Endothelial cell of umbilical vein (primary cell): ENCODE results near the gene ZNF766. TPM values are rescaled to one million over a fixed set of nuclear protein-coding genes. Genes with fewer than 3 reads are reported as not detected.

Source experiments
- BruUV-seq: library from RNA; stranded (reverse); fragments of 400-500 nt; replicated peaks from 2 replicates; lab custom pipeline; 2021; lab: Mats Ljungman, UMichigan
- CTCF ChIA-PET: fragments of 300-600, 350-600 bp; sonication (Branson Sonifier 250); formaldehyde crosslinking; loops from one replicate; lab custom pipeline; 2021; ENCODE audit warnings: antibody characterized with exemption, inconsistent platforms; lab: Charles Lee
- POLR2A ChIA-PET: fragments of 300-600, 350-600 bp; sonication (Branson Sonifier 250); formaldehyde crosslinking; loops from one replicate; lab custom pipeline; 2021; ENCODE audit warnings: antibody characterized with exemption, inconsistent platforms; lab: Charles Lee
- DNase-seq: peaks from one replicate; pipeline ENCODE4 v3.0.0-alpha.2; 2011; ENCODE audit warnings: low read depth, low spot score
- FAIRE-seq: peaks from 2 replicates; lab custom pipeline; 2011; peaks lifted over from hg19 to GRCh38; lab: Jason Lieb, UNC
- H2AFZ ChIP-seq: 2 replicates; pipeline ENCODE4 v1.6.0; 2012; ENCODE audit warnings: low read depth, low read length, control low read depth, inconsistent platforms
- H3K27ac ChIP-seq: 2 replicates; pipeline ENCODE4 v1.5.1; 2011; ENCODE audit warnings: low read depth, mild to moderate bottlenecking, control low read depth, low read length, moderate library complexity; ENCODE audit not compliant: insufficient read depth
- H3K27me3 ChIP-seq, 2 experiments: 2 replicates each; pipeline versions ENCODE4 v1.6.0 to v1.6.1; 2011; ENCODE audit warnings: low read length in 2 of 2, mixed read lengths in 1 of 2; ENCODE audit not compliant: control insufficient read depth in 2 of 2, insufficient read depth in 2 of 2
- H3K36me3 ChIP-seq, 2 experiments: 2 replicates in 1 of 2; 3 replicates in 1 of 2; pipeline ENCODE4 v1.5.1; 2011; ENCODE audit warnings: low read length in 2 of 2, mild to moderate bottlenecking in 1 of 2, moderate library complexity in 1 of 2; ENCODE audit not compliant: control insufficient read depth in 2 of 2, insufficient read depth in 2 of 2; ENCODE audit errors: extremely low read depth in 1 of 2
- H3K4me1 ChIP-seq: 3 replicates; pipeline ENCODE4 v1.5.1; 2011; ENCODE audit warnings: mild to moderate bottlenecking, low read length; ENCODE audit not compliant: control insufficient read depth, insufficient read depth; ENCODE audit errors: extremely low read depth
- H3K4me2 ChIP-seq: 2 replicates; pipeline ENCODE4 v1.6.1; 2011; ENCODE audit warnings: low read length, control low read depth, mixed read lengths; ENCODE audit not compliant: insufficient read depth
- H3K4me3 ChIP-seq, 3 experiments: fragments of 200-600 bp in 1 of 3; sonication (generic), shearing (Covaris generic) in 1 of 3; replicated peaks in 1 of 3; 2 replicates each; pipeline ENCODE4 v1.5.1; 2011 to 2016; ENCODE audit warnings: control low read depth in 3 of 3, low read length in 3 of 3, mild to moderate bottlenecking in 2 of 3, inconsistent platforms in 1 of 3, low read depth in 1 of 3, moderate library complexity in 1 of 3; ENCODE audit not compliant: insufficient read depth in 1 of 3
- H3K79me2 ChIP-seq: 2 replicates; pipeline ENCODE4 v1.6.0; 2012; ENCODE audit warnings: low read length, inconsistent platforms; ENCODE audit not compliant: control insufficient read depth, insufficient read depth
- H3K9ac ChIP-seq: replicated peaks from 2 replicates; pipeline ENCODE3; 2011; ENCODE audit warnings: low read length, control low read depth; ENCODE audit not compliant: insufficient read depth; ENCODE audit errors: extremely low read depth
- H3K9me1 ChIP-seq: replicated peaks from 3 replicates; pipeline ENCODE4 v1.6.0; 2011; ENCODE audit warnings: mild to moderate bottlenecking, low read length; ENCODE audit not compliant: control insufficient read depth, insufficient read depth; ENCODE audit errors: extremely low read depth
- H3K9me3 ChIP-seq: replicated peaks from 2 replicates; pipeline ENCODE4 v1.5.1; 2012; ENCODE audit warnings: low read length, inconsistent platforms; ENCODE audit not compliant: control insufficient read depth, insufficient read depth
- H4K20me1 ChIP-seq: replicated peaks from 2 replicates; pipeline ENCODE3; 2011; ENCODE audit warnings: mild to moderate bottlenecking, low read length; ENCODE audit not compliant: control insufficient read depth, insufficient read depth; ENCODE audit errors: extremely low read depth
- EZH2 ChIP-seq: IDR thresholded peaks from 2 replicates; pipeline ENCODE4 v1.6.1; 2012; ENCODE audit warnings: borderline replicate concordance, low read depth, mild to moderate bottlenecking, moderate library complexity, low read length, inconsistent platforms; ENCODE audit not compliant: severe bottlenecking
- FOS ChIP-seq: IDR thresholded peaks from 2 replicates; pipeline ENCODE4 v1.6.1; 2011; ENCODE audit warnings: mild to moderate bottlenecking, low read length, moderate library complexity, borderline replicate concordance; ENCODE audit not compliant: insufficient read depth
- JUN ChIP-seq: IDR thresholded peaks from 2 replicates; pipeline ENCODE4 v1.6.1; 2011; ENCODE audit warnings: borderline replicate concordance, low read depth; ENCODE audit not compliant: insufficient read length, insufficient read depth
- MYC ChIP-seq: IDR thresholded peaks from one replicate; pipeline ENCODE4 v1.6.1; 2011; ENCODE audit warnings: mild to moderate bottlenecking, low read depth, low read length
- POLR2A ChIP-seq: IDR thresholded peaks from 2 replicates; pipeline ENCODE4 v1.6.1; 2012; ENCODE audit warnings: low read depth, mild to moderate bottlenecking, control low read depth, low read length
- dilution Hi-C: fragments of 300-500 bp; cut with MboI; formaldehyde crosslinking; loops from one replicate; pipeline ENCODE4 v1.15.0; 2019; ENCODE audit warnings: low sequenced_read_pairs; ENCODE audit not compliant: extremely low pct_ligation_motif_present
- intact Hi-C: fragments of 100-400 bp; cut with micrococcal nuclease; formaldehyde crosslinking; loops from one replicate; pipeline ENCODE4 v1.10.0; 2022
- polyA plus RNA-seq, 4 experiments: library from polyadenylated mRNA; depleted of rRNA in 3 of 4; stranded (reverse) in 3 of 4; unstranded in 1 of 4; fragments of >200 nt; gene quantifications; 2 replicates each; pipeline versions ENCODE4 v1.2.1 to v1.2.3, GENCODE V29; 2011 to 2012; ENCODE audit warnings: missing spikeins in 1 of 4
- total RNA-seq: library from RNA; stranded (reverse); gene quantifications from 2 replicates; pipeline ENCODE4 v1.2.3, GENCODE V29; 2021
- TF ChIP-seq, protein P1 (sequence below): IDR thresholded peaks from 2 replicates; pipeline ENCODE4 v1.6.1; 2011; ENCODE audit not compliant: insufficient read depth, insufficient read length
- TF ChIP-seq, protein P2 (sequence below), 2 donors: IDR thresholded peaks; 1 replicate in 1 of 2; 2 replicates in 1 of 2; pipeline ENCODE4 v1.5.1; 2011; ENCODE audit warnings: low read length in 2 of 2, mild to moderate bottlenecking in 2 of 2, moderate library complexity in 2 of 2, control low read depth in 1 of 2, inconsistent platforms in 1 of 2, low read depth in 1 of 2; ENCODE audit not compliant: insufficient read depth in 1 of 2; ENCODE audit errors: extremely low read depth in 1 of 2

Gene ZNF766
- total and polyA plus RNA-seq, 2 donors (not counting 3 experiments of a cell fraction or from before 2014, with no cell fraction given) = 2.9 to 8.9 TPM

DNA sequence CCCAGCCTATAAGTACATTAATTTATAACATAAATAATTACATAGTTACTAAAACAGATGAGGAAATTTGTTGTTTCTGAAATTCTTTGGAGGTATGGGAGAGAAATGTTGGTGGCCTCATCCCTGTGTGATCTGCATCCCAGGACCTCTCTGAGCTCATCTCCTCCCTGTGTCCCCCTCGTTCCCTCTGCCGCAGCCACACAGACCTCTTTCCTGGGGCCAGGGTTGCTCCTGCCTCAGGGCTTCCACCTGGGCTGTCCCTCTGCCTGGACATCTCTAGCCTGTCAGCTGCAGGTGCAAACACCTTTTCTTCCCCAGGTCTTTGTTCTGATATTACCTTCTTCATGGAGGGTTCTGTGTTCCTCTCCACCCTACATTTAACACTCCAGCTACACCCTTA, 3.9 kb downstream of the ZNF766 start:
- Histone ChIP-seq H3K9ac (no peak overlapping the region), H3K27me3 (no peaks in the 10 kb centered on the region), H3K79me2 (peaks cover 59% of the 10 kb centered on the region), H3K4me1 (peaks cover 6% of the 10 kb centered on the region), H3K36me3 (no peaks in the 10 kb centered on the region), H3K27ac (no peak overlapping the region), H3K9me3 (no peaks in the 10 kb centered on the region), H3K4me2 (no peak overlapping the region), H3K9me1 (no peaks in the 10 kb centered on the region), H4K20me1 (no peaks in the 10 kb centered on the region), H2AFZ (no peak overlapping the region), H3K4me3 (no peak overlapping the region)
- dilution Hi-C loops (no loop called here), intact Hi-C loops (no loop called here)
- BruUV-seq = no TSS peak
- DNase-seq (no peak), FAIRE-seq (no peak)
- ChIA-PET CTCF (no interaction called here), POLR2A (no interaction called here)
- TF ChIP-seq MYC (no peak), POLR2A (no peak), EZH2 (no peak), FOS (no peak), JUN (no peak)
- TF ChIP-seq, protein P1, sequence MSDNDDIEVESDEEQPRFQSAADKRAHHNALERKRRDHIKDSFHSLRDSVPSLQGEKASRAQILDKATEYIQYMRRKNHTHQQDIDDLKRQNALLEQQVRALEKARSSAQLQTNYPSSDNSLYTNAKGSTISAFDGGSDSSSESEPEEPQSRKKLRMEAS = no peak
- TF ChIP-seq, protein P2, sequence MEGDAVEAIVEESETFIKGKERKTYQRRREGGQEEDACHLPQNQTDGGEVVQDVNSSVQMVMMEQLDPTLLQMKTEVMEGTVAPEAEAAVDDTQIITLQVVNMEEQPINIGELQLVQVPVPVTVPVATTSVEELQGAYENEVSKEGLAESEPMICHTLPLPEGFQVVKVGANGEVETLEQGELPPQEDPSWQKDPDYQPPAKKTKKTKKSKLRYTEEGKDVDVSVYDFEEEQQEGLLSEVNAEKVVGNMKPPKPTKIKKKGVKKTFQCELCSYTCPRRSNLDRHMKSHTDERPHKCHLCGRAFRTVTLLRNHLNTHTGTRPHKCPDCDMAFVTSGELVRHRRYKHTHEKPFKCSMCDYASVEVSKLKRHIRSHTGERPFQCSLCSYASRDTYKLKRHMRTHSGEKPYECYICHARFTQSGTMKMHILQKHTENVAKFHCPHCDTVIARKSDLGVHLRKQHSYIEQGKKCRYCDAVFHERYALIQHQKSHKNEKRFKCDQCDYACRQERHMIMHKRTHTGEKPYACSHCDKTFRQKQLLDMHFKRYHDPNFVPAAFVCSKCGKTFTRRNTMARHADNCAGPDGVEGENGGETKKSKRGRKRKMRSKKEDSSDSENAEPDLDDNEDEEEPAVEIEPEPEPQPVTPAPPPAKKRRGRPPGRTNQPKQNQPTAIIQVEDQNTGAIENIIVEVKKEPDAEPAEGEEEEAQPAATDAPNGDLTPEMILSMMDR (IDR thresholded peaks at IDR 0.05; ENCODE audit: extremely low read depth in 1 of 2, insufficient read depth in 1 of 2, low read depth in 1 of 2, low read length in 2 of 2) = no peak
